Fibroblast of peridontal ligament (primary cell): ENCODE results near the gene LRRC17.
"Not testable (repeated sequence)": the region's sequence is repeated elsewhere in the genome, so short reads cannot be mapped to it uniquely, and the experiment has no call there.

Experiments
- DNase-seq: peaks from one replicate; pipeline ENCODE4 v3.0.0-alpha.2; 2010; ENCODE audit errors: extremely low read depth

Gene LRRC17

GRCh38 chr7:102897211-102897631, 15.6 kb upstream of the LRRC17 start:
- DNase-seq: no peak

- no peak for DNase-seq
Measured at GRCh38 chr7:102897856-102898531, 14.8 kb upstream of the LRRC17 start.

- DNase-seq: no peak
Measured at GRCh38 chr7:102898532-102898859, 14.3 kb upstream of the LRRC17 start.

- DNase-seq: not testable (repeated sequence)
Measured at GRCh38 chr7:102902052-102902451, 10.7 kb upstream of the LRRC17 start.

DNA sequence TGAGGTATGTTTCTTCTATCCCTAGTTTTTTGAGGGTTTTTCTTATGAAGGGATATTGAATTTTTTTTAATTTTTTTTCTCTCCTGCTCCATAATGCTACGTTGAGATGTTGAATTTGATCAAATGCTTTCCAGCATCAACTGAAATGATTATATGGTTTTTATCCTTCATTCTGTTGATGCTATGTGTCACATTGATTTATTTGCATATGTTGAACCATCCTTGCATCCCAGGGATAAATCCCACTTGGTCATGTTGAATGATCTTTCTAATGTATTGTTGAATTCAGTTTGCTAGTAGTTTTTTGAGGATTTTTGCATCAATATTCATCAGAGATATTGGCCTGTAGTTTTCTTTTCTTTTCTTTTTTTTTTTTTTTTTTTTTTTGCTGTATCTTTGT, 9.2 kb upstream of the LRRC17 start:
- not testable (repeated sequence) for DNase-seq

GRCh38 chr7:102908676-102909075, 4.1 kb upstream of the LRRC17 start:
- DNase-seq: no peak

DNA sequence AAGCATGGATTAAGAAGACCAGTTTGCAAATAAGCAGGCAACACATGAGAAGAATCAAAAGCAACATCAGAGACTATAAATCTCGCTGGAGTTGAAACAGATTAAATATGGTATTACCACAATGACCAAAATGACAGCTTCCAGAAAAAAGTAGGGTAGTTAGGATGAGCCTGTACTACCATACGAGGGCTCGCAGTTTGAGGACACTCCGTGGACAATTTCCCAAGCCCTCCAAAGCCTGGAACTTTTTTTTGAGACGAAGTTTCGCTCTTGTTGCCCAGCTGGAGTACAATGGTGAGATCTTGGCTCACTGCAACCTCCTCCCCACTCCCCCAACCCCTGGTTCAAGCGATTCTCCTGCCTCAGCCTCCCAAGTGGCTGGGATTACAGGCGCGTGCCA, 1.0 kb downstream of the LRRC17 start:
- no peak for DNase-seq

GRCh38 chr7:102914585-102914984, 1.8 kb downstream of the LRRC17 start:
- peak; percentile 66 for DNase-seq

GRCh38 chr7:102916426-102916825, 3.6 kb downstream of the LRRC17 start:
- peak; percentile 79 for DNase-seq

- peak; percentile 73 for DNase-seq
Measured at GRCh38 chr7:102916881-102917280, 4.1 kb downstream of the LRRC17 start.

- DNase-seq: no peak
Measured at GRCh38 chr7:102917436-102918353, 4.9 kb downstream of the LRRC17 start.

- DNase-seq: peak; percentile 31
Measured at GRCh38 chr7:102918845-102919244, 6.0 kb downstream of the LRRC17 start.

DNA sequence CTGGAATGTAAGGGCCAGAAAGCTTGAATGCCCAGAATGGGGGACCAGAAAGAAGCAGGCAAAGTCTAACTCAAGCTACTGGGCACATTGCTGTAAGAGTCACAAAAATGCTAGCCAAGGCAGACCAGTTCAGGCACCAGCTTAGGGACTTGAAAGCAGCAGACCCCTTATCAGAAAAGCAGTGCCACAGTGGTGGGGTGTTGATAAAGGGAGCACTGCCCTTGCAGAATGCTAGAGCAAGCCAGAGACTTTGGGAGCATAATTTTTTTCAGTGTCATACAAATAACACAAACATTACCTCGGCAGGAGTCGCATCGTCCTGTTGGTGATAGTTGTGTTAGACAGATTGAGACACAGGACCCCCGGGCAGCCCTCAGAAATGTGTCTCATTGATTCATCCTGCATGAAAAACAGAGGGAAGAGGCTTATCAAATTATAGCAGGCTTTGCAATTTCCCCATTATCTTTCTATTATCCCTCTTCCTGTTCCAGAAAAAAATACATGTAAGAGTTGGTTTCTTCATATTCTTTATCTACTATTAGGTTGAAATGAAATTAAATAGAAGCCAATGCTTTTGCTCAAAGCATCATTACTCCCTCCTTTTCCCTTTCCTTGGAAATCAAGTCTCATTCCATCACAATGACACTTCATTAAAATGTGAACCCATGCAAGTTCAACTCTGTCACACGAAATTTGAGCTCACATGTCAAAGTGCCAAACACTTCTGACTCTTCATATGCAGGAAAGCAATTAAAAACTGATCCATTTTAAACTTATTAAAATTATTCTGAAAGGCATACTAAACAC, 13.4 kb downstream of the LRRC17 start:
- peak; percentile 60 for DNase-seq

GRCh38 chr7:102926783-102927140, 14.0 kb downstream of the LRRC17 start:
- no peak for DNase-seq

DNA sequence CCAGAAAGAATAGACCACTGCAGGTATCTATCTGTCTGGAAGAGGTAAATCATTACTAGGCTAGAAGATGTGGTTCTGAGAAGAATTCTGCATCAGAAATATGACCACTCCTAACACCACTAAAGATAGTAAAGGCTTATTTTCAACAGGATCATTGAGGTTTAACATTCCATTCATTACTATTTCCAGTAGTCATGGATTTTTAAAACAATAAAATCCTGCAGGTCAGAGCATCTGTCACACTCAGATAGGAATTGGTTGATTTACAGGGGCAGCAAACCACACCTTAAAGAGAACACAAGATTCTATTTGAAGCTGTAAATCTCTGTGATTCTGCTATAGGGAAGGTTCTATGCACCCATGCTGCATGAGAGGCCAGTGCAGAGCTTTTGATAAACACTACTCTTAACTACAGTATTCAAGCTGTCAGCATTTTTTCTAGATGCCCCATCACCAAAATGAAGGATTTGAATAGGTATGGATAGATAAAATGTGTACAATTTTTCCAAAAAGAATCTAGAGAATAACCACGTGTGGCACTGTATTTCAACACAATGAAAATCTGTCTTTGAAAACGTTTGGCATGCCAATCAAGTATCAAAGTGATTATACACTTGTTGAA, 14.6 kb downstream of the LRRC17 start:
- no peak for DNase-seq

DNA sequence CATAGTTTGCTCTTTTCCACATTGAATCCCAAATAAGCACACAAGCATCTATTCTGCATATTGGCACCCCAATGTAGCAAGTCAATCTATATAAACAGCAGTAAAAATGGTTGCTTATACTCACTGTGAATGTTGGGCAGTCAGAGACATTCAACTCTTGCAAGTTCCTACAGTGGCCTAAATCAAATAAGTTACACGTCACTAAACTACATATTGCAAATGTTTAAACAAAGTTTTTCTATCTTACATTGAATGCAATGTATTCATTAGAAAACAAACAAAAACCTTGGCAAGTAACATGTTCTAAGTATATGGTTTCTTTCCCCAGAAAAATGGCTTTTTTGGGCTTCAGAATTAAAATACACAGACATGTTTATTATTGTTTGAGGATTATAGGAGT, 19.0 kb downstream of the LRRC17 start:
- peak; percentile 14 for DNase-seq

GRCh38 chr7:102933763-102934162, 21.0 kb downstream of the LRRC17 start:
- DNase-seq: peak; percentile 99

DNA sequence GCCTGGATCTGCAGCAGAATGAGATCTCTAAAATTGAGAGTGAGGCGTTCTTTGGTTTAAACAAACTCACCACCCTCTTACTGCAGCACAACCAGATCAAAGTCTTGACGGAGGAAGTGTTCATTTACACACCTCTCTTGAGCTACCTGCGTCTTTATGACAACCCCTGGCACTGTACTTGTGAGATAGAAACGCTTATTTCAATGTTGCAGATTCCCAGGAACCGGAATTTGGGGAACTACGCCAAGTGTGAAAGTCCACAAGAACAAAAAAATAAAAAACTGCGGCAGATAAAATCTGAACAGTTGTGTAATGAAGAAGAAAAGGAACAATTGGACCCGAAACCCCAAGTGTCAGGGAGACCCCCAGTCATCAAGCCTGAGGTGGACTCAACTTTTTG, 21.4 kb downstream of the LRRC17 start:
- DNase-seq: no peak

DNA sequence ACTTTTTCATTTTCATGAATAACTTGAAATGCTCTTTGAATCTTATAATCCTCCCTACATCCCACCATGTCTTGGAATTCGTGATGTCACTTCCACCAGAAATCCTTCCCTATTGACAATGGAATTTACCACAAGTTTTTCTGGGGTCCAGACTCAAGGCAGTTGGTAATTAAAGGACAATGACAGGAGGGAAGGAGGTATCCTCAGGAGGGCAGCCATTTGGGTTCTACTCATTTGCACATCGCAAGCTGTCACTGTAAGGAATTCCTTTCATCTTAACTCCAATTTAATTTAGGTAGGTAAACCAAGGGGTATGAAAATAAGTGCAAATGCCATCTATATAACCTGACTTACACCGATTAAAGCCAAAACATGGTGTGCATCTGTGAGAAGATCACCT, 21.9 kb downstream of the LRRC17 start:
- peak; percentile 34 for DNase-seq

DNA sequence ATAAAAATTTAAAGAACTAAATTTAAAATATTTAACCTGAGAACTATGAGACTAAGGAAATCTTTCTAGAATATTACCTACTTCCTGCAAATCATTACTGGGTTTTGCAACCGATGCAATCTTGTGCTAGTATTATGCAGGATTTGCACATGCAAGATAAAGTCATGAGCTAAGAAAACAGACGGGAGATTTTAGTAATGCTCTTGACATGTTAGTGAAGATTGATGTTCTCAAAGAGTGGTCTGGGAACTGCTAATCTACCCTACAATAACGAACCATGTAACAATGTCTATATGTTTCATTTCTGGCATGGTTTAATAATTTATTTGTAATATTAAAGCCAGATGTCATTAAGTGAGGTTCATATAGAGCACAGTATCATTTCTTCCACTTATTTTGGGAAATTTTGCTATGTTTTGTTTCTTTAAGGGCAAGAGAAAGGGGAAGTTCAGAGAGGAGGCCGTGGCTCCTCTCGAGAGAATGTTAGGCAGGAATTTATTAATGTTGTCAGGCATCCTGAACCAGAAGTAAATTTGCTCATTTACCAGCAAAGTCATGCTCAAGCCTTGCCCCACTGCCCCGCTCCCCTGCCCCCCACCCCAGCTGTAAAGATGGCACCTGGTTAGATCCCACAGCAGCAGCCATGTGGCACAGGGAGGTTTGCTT, 22.8 kb downstream of the LRRC17 start:
- DNase-seq: peak; percentile 32

DNA sequence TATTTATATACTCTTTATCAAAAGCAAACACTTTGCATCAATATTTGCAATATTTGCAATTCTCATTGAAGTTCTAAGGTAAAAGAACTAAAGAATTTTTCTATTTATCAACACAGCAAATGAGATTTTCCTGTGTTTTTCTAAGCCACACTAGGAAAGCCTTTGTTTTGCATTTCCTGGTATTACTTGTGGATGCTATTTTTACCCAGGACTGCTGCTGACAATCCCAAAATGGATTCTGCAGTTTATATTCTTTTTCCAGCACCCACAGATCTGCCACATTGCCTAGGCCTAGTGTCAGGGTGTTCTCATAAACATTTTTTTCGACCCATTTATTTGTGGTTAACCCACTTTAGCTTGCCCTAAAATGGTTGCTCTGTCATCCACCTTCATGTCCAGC, 25.9 kb downstream of the LRRC17 start:
- no peak for DNase-seq
